ENCODE results near the gene RAP1GAP. TPM values are rescaled to one million over a fixed set of nuclear protein-coding genes. Genes with fewer than 3 reads are reported as not detected.

RAP1GAP gene
- total RNA-seq, 2 experiments from 2014 or later, result not detected

- no peak overlapping the region for H3K4me3 ChIP-seq (ENCODE audit: low read depth, low read length, poor library complexity, severe bottlenecking)
- intact Hi-C loops (cut with micrococcal nuclease; ENCODE audit: unreplicated experiment), result no loop called here
- no peaks in the 10 kb centered on the region for H3K79me2 ChIP-seq (ENCODE audit: insufficient read depth, low read depth, low read length)
- H3K9me2 ChIP-seq (ENCODE audit: insufficient read depth, low read length), result no peaks in the 10 kb centered on the region
- no peak overlapping the region for H3K27ac ChIP-seq (ENCODE audit: low read depth, low read length, poor library complexity, severe bottlenecking)
- H2AFZ ChIP-seq (ENCODE audit: low read length), result no peak overlapping the region
- no peak overlapping the region for H3K4me2 ChIP-seq (ENCODE audit: low read length)
- BruUV-seq (replicated peaks), result no TSS peak
- CTCF ChIA-PET (ENCODE audit: unreplicated experiment), result no interaction called here
- H3K9me3 ChIP-seq (ENCODE audit: low read length), result no peaks in the 10 kb centered on the region
- H4K20me1 ChIP-seq (ENCODE audit: insufficient read depth, low read length), result no peaks in the 10 kb centered on the region
- DNase-seq (ENCODE audit: low spot score), result no peak
- H3K4me1 ChIP-seq (ENCODE audit: insufficient read depth, low read length, poor library complexity, severe bottlenecking), result no peaks in the 10 kb centered on the region
- no peaks in the 10 kb centered on the region for H3K36me3 ChIP-seq (ENCODE audit: insufficient read depth, low read length)
- POLR2A ChIA-PET, result no interaction called here
- TF ChIP-seq, protein P1, sequence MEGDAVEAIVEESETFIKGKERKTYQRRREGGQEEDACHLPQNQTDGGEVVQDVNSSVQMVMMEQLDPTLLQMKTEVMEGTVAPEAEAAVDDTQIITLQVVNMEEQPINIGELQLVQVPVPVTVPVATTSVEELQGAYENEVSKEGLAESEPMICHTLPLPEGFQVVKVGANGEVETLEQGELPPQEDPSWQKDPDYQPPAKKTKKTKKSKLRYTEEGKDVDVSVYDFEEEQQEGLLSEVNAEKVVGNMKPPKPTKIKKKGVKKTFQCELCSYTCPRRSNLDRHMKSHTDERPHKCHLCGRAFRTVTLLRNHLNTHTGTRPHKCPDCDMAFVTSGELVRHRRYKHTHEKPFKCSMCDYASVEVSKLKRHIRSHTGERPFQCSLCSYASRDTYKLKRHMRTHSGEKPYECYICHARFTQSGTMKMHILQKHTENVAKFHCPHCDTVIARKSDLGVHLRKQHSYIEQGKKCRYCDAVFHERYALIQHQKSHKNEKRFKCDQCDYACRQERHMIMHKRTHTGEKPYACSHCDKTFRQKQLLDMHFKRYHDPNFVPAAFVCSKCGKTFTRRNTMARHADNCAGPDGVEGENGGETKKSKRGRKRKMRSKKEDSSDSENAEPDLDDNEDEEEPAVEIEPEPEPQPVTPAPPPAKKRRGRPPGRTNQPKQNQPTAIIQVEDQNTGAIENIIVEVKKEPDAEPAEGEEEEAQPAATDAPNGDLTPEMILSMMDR (conservative IDR thresholded peaks at IDR 0.05; ENCODE audit: low read length), result no peak
- no peak for TF ChIP-seq EZH2phosphoT487 (IDR thresholded peaks at IDR 0.05; ENCODE audit: borderline replicate concordance, low read depth, low read length)
Observed at GRCh38 chr1:21590126-21590880, 78.9 kb downstream of the RAP1GAP start.

DNA sequence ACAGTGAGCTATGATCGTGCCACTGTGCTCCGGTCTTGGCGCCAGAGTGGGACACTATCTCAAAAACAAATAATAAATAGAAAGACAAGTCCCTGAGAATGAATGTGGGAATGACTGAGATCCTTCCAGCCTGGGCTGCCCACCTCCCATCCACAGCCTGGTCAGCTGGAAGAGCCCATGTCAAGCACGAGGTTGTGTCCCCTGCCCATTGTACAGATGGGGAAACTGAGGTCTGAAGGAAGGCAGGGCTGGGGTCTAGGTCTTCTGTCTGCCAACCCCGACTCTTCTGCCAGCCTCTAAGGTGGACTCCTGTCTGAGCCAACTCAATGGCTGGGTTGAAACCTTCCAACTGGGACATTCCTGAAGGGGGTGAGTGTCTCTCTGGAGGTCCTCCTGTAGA is 79.5 kb downstream of the RAP1GAP start:
- intact Hi-C loops (cut with micrococcal nuclease; ENCODE audit: unreplicated experiment), result no loop called here
- H3K9me2 ChIP-seq (ENCODE audit: insufficient read depth, low read length), result no peaks in the 10 kb centered on the region

GRCh38 chr1:21587602-21587953 is 81.6 kb downstream of the RAP1GAP start:
- Histone ChIP-seq H4K20me1 (ENCODE audit: insufficient read depth, low read length) (no peaks in the 10 kb centered on the region), H3K9me3 (ENCODE audit: low read length) (no peaks in the 10 kb centered on the region), H2AFZ (ENCODE audit: low read length) (no peak overlapping the region), H3K9me2 (ENCODE audit: insufficient read depth, low read length) (no peaks in the 10 kb centered on the region), H3K36me3 (ENCODE audit: insufficient read depth, low read length) (no peaks in the 10 kb centered on the region), H3K4me2 (ENCODE audit: low read length) (no peak overlapping the region), H3K27ac (ENCODE audit: low read depth, low read length, poor library complexity, severe bottlenecking) (no peak overlapping the region), H3K79me2 (ENCODE audit: insufficient read depth, low read depth, low read length) (no peaks in the 10 kb centered on the region), H3K4me1 (ENCODE audit: insufficient read depth, low read length, poor library complexity, severe bottlenecking) (no peaks in the 10 kb centered on the region), H3K4me3 (ENCODE audit: low read depth, low read length, poor library complexity, severe bottlenecking) (no peak overlapping the region)
- no peak for DNase-seq (ENCODE audit: low spot score)
- ChIA-PET POLR2A (no interaction called here), CTCF (ENCODE audit: unreplicated experiment) (no interaction called here)
- no TSS peak for BruUV-seq (replicated peaks)
- intact Hi-C loops (cut with micrococcal nuclease; ENCODE audit: unreplicated experiment), result no loop called here
- TF ChIP-seq, protein P1 (conservative IDR thresholded peaks at IDR 0.05; ENCODE audit: low read length), result no peak
- no peak for TF ChIP-seq EZH2phosphoT487 (IDR thresholded peaks at IDR 0.05; ENCODE audit: borderline replicate concordance, low read depth, low read length)

More for the DNA sequence above, 79.5 kb downstream of the RAP1GAP start:
- H3K79me2 ChIP-seq (ENCODE audit: insufficient read depth, low read depth, low read length), result no peaks in the 10 kb centered on the region
- H3K4me3 ChIP-seq (ENCODE audit: low read depth, low read length, poor library complexity, severe bottlenecking), result no peak overlapping the region
- ChIA-PET POLR2A (no interaction called here), CTCF (ENCODE audit: unreplicated experiment) (no interaction called here)
- no peaks in the 10 kb centered on the region for H3K4me1 ChIP-seq (ENCODE audit: insufficient read depth, low read length, poor library complexity, severe bottlenecking)
- H2AFZ ChIP-seq (ENCODE audit: low read length), result no peak overlapping the region
- no peak for DNase-seq (ENCODE audit: low spot score)
- no TSS peak for BruUV-seq (replicated peaks)
- H3K27ac ChIP-seq (ENCODE audit: low read depth, low read length, poor library complexity, severe bottlenecking), result no peak overlapping the region
- H3K36me3 ChIP-seq (ENCODE audit: insufficient read depth, low read length), result no peaks in the 10 kb centered on the region
- H3K4me2 ChIP-seq (ENCODE audit: low read length), result no peak overlapping the region
- TF ChIP-seq, protein P1 (conservative IDR thresholded peaks at IDR 0.05; ENCODE audit: low read length), result no peak
- TF ChIP-seq EZH2phosphoT487 (IDR thresholded peaks at IDR 0.05; ENCODE audit: borderline replicate concordance, low read depth, low read length), result no peak
- no peaks in the 10 kb centered on the region for H3K9me3 ChIP-seq (ENCODE audit: low read length)
- H4K20me1 ChIP-seq (ENCODE audit: insufficient read depth, low read length), result no peaks in the 10 kb centered on the region
